ENCODE measurements around the gene CFD.
"Not testable (repeated sequence)": the region's sequence is repeated elsewhere in the genome, so short reads cannot be mapped to it uniquely, and the experiment has no call there.

The CFD gene

DNA sequence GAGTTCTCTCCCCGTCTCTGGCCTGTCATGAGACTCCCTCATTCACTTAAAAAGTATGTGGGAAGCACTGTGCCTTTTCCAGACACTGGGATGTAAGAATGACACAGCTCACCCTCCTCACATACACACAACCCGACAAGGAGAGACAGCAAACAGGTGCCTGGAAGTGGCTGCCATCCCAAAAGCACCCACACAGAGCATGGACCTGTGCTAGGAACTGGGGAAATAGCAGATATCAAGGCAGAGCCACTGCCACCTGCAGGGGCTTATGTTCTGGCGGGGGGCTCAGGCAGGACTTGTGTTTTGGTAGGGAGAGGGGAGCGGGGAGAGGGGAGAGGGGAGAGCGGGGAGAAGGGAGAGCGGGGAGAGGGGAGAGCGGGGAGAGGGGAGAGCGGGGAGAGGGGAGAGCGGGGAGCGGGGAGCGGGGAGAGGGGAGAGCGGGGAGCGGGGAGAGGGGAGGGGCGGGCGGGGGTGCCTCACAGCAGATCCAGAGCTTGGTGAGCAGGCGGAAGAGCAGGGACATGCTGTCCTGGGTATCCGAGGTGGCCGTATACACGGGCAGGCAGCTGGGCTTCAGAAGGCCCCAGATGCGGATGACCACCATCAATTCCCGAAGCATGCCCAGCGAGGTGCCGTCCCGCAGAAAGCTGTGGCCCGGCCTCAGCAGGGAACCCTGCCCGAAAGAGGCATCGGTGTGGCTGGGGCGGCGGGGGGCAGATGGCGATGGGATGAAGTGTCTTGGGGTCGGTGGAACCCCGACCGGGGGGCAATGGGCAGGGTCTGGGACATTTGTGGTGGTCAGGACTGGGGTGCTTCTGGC lies 12.2 kb downstream of the CFD start:
- peak; percentile 50 for DNase-seq (ENCODE audit: low read depth, low spot score)

- peak; percentile 94 for DNase-seq (ENCODE audit: low read depth, low spot score)
Measured at GRCh38 chr19:872266-872951, 12.9 kb downstream of the CFD start.

DNA sequence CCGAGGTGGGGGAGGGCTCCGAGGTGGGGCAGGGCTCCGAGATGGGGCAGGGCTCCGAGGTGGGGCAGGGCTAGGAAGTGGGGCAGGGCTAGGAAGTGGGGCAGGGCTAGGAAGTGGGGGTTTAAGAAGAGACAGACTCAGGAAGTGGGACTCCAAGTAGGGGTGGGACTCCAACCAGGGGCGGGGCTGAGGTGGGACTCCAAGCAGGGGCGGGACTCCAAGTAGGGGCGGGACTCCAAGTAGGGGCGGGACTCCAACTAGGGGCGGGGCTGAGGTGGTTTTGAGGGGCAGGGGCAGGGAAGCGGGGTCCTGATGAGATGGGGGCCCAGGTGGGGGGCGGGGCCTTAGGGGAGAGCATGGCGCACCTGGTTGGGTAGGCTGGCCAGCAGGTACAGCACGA lies 13.6 kb downstream of the CFD start:
- DNase-seq (ENCODE audit: low read depth, low spot score): no peak

DNA sequence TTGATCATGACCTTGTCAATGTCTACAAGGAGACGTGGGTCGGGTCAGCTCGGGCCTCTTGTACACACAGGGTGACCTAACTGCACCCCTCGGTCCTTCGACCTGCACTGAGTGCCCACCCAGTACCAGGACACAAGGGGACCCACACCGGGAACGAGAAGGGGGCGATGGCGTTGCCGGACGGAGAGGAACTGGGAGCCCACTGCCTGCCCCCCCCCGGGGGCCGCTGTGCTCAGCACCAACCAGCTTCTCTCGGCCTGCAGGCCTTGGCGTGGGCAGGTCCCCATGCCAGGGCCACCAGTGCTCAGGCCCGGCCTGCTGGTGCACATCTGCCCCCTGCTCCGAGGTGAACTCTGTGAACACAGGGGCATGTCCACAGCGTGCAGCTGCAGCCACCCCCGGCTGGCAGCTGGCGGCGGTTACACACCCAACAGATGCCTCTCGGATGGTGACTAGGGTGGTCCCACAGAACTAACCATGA lies 14.1 kb downstream of the CFD start:
- DNase-seq (ENCODE audit: low read depth, low spot score): no peak

GRCh38 chr19:875265-875879 lies 15.9 kb downstream of the CFD start:
- no peak for DNase-seq (ENCODE audit: low read depth, low spot score)

- DNase-seq (ENCODE audit: low read depth, low spot score): no peak
Measured at GRCh38 chr19:876089-876488, 16.6 kb downstream of the CFD start.

DNA sequence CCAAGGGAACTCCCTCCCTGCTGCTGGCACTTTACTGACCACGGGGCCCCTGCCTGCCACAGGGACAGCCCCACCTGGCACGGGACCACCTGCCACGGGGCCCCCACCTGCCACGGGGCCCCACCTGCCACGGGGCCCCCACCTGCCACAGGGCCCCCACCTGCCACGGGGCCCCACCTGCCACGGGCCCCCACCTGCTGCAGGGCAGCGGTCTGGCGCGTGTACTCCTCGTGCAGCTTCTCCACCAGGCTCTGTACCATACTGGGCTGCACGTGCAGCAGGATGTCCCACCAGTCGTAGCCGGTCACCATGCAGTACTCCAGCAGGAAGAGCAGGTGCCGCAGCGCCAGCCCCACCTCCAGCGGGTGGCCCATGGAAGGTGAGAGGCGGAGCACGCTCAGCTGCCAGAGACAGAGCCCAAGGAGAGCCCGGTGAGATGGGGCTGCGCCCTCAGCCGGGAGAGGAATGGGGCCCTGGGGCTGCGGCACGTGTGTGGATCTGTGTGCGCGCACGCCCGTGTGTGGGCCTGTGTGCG lies 17.4 kb downstream of the CFD start:
- no peak for DNase-seq (ENCODE audit: low read depth, low spot score)

- not testable (repeated sequence) for DNase-seq (ENCODE audit: low read depth, low spot score)
Measured at GRCh38 chr19:877992-878660, 18.7 kb downstream of the CFD start.

DNA sequence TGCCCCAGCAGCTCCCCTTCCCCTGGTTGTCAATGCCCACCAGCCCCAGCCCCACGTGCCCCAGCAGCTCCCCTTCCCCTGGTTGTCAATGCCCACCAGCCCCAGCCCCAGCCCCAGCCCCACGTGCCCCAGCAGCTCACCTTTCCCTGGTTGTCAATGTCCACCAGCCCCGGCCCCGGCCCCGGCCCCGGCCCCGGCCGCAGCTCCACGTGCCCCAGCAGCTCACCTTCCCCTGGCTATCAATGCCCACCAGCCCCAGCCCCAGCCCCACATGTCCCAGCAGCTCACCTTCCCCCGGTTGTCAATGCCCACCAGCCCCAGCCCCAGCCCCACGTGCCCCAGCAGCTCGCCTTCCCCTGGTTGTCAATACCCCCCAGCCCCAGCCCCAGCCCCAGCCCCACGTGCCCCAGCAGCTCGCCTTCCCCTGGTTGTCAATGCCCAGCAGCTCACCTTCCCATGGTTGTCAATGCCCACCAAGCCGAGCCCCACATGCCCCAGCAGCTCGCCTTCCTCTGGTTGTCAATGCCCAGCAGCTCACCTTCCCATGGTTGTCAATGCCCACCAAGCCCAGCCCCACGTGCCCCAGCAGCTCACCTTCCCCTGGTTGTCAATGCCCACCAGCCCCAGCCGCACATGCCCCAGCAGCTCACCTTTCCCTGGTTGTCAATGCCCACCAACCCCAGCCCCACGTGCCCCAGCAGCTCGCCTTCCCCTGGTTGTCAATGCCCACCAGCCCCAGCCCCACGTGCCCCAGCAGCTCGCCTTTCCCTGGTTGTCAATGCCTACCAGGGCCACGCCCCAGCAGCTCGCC lies 19.5 kb downstream of the CFD start:
- DNase-seq (ENCODE audit: low read depth, low spot score): not testable (repeated sequence)

GRCh38 chr19:879711-880438 lies 20.4 kb downstream of the CFD start:
- DNase-seq (ENCODE audit: low read depth, low spot score): no peak

DNA sequence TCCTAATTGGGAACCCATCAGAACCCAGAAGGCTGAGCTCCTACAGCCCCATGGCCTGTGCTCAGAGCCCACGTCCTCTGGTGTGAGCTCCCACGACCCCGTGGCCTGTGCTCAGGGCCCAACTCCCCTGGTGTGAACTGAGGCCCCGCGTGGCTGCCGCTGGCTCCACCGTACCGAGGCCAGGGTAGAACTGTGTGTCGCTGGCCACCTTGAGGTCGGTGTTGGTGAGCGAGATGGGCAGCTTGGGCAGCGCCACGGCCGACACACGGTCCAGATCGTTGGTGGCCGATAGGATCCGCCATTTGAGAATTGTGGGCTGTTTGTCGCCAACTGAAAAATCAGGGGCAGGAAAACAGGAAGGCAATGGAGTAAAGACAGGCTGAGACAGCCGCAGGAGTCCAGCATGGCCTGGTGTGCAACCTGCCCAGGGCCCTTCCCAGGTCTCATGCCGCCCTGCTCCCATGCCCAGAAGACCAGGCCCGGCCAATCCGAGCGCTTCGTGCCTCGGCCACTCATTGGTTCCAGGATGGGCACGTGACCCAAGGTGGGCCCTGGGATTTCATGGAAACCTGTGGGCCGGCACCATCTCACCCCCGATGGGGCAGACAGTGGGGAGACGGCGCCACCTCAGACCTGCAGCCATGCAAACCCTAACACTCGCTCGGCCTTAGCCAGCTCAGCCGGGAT lies 22.1 kb downstream of the CFD start:
- DNase-seq (ENCODE audit: low read depth, low spot score): no peak

DNA sequence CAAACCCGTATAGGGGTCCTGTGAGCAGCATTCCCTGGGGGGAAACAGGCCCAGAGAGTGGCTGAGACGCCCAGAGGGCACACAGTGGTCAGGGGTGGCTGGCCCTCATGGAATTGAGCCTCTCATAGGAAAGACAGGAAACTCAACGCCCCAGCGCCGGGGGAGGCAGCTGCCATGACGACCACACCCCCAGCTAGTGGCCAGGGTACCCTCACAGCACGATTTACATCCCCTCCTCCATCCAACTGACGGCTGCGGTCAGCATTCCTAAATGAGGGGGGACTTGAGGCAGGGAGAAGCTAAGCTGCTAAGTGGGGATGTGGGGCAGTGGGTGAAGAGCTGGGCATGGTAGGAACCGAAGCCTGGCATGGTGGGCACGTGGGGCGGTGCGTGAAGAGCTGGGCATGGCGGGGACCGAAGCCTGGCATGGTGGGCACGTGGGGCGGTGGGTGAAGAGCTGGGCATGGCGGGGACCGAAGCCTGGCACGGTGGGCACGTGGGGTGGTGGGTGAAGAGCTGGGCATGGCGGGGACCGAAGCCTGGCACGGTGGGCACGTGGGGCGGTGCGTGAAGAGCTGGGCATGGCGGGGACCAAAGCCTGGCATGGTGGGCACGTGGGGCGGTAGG lies 23.5 kb downstream of the CFD start:
- DNase-seq (ENCODE audit: low read depth, low spot score): no peak

- peak; percentile 91 for DNase-seq (ENCODE audit: low read depth, low spot score)
Measured at GRCh38 chr19:883661-884211, 24.3 kb downstream of the CFD start.

GRCh38 chr19:884420-885211 lies 25.2 kb downstream of the CFD start:
- DNase-seq (ENCODE audit: low read depth, low spot score): peak; percentile 45

GRCh38 chr19:885536-886224 lies 26.2 kb downstream of the CFD start:
- no peak for DNase-seq (ENCODE audit: low read depth, low spot score)

DNA sequence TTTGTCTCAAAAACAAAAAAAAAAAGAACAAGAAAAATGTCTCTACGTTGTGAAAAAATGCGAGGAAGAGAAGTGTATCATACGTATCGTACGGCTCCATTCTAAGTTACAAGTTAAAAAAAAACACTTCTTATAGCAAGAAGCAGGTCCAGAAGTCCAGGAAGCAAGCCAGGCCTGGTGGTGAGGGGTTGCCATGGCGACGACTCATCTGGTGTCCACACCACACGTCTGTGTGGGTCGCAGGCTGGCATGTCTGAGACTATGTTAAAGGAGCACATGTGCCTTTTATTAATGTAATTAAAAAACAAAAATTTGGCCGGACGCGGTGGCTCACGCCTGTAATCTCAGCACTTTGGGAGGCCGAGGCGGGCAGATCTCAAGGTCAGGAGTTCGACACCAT lies 27.6 kb downstream of the CFD start:
- DNase-seq (ENCODE audit: low read depth, low spot score): peak; percentile 62

DNA sequence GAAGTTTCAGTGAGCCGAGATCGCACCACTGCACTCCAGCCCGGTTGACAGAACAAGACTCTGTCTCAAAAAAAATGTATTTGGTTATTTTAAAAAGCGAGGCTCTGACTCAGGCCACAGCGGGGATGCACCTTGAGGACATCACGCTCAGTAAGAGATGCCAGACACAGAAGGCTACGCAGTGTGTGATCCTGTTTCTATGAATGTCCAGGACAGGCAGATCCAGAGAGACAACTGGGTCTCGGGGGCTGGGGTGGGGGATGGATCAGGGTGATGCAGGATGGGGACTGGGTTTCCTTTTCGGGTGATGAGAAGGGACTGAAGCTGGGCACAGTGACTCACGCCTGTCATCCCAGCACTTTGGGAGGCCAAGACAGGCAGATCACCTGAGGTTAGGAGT lies 28.1 kb downstream of the CFD start:
- no peak for DNase-seq (ENCODE audit: low read depth, low spot score)
